Activated naive CD4-positive, alpha-beta T cell treated with anti-CD3 and anti-CD28 coated beads, Interleukin-2, amount 10 ng/mL, durations not matched to agents 7 days and 5 days (primary cell): ENCODE measurements around the gene AKAP17A.

Experiments used
- CTCF ChIA-PET: fragments of 350-600 bp; sonication (Branson Sonifier 250); formaldehyde crosslinking; loops from one replicate; lab custom pipeline; 2021; ENCODE audit warnings: antibody characterized with exemption; lab: Charles Lee
- DNase-seq: peaks from one replicate; pipeline ENCODE4 v3.0.0-alpha.2; 2020
- H3K27ac Mint-ChIP-seq: one replicate; pipeline ENCODE4 v1.8.0; 2021; ENCODE audit warnings: mild to moderate bottlenecking, moderate library complexity, mixed read lengths
- H3K27me3 Mint-ChIP-seq: one replicate; pipeline ENCODE4 v1.8.0; 2021; ENCODE audit warnings: mild to moderate bottlenecking, mixed read lengths
- H3K36me3 Mint-ChIP-seq: one replicate; pipeline ENCODE4 v1.8.0; 2021; ENCODE audit warnings: mixed read lengths
- H3K4me1 Mint-ChIP-seq: one replicate; pipeline ENCODE4 v1.8.0; 2021; ENCODE audit warnings: mixed read lengths
- H3K4me3 Mint-ChIP-seq: one replicate; pipeline ENCODE4 v1.8.0; 2021; ENCODE audit warnings: mild to moderate bottlenecking, moderate library complexity, mixed read lengths
- H3K9me3 Mint-ChIP-seq: one replicate; pipeline ENCODE4 v1.8.0; 2021; ENCODE audit warnings: mixed read lengths

AKAP17A gene

DNA sequence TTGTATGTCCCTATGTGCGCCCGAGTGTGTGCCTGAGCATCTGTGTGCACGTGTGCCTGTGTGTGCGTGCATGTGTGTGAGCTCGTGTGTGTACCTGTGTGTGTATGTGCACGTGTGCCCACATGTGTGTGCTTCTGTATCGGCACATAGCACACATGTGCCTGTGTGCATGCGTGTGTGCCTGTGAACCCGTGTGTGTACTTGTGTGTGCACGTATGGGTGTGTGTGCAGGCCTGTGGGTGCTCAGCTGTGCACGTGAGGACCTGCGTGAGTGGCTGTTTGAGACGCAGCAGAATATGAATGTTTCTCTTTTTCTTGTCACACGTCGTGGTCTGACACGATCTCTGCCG is 4.3 kb downstream of the AKAP17A start:
- Mint-ChIP-seq H3K27ac (peak overlapping the region; percentile 28), H3K4me3 (no peak overlapping the region), H3K9me3 (no peaks in the 10 kb centered on the region), H3K27me3 (no peaks in the 10 kb centered on the region), H3K36me3 (peaks cover 63% of the 10 kb centered on the region), H3K4me1 (peaks cover 30% of the 10 kb centered on the region)
- DNase-seq: no peak
- CTCF ChIA-PET: no interaction called here

DNA sequence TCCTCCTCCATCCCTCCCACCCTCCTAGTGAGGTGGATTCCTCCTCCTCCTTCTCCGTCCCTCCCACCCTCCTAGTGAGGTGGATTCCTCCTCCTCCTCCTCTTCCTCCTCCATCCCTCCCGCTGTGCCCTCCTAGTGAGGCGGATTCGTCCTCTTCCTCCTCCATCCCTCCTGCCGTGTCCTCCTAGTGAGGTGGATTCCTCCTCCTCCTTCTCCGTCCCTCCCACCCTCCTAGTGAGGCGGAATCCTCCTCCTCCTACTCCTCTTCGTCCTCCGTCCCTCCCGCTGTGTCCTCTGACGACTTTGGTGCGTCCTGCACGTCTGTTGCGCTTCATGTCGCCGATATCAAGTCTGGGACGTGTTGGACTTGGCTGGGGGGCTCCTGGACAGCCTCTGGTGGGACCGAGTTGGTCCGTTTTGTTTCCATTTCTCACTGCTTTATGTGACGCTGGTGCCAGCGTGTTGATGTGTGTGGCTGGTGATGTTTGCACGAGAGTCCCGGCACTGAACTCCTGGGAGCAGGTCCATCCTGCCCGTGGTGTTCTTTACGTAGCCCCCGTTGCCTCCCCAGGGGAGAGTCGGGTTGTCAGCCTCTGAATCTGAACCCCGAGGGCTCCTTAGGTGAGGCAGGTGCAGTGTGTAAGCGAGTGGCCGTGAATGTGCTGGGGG is 5.4 kb downstream of the AKAP17A start:
- Mint-ChIP-seq H3K4me1 (peaks cover 28% of the 10 kb centered on the region), H3K27me3 (no peaks in the 10 kb centered on the region), H3K27ac (peak overlapping the region; percentile 55), H3K4me3 (no peak overlapping the region), H3K36me3 (peaks cover 66% of the 10 kb centered on the region), H3K9me3 (no peaks in the 10 kb centered on the region)
- DNase-seq: no peak
- CTCF ChIA-PET: no interaction called here

DNA sequence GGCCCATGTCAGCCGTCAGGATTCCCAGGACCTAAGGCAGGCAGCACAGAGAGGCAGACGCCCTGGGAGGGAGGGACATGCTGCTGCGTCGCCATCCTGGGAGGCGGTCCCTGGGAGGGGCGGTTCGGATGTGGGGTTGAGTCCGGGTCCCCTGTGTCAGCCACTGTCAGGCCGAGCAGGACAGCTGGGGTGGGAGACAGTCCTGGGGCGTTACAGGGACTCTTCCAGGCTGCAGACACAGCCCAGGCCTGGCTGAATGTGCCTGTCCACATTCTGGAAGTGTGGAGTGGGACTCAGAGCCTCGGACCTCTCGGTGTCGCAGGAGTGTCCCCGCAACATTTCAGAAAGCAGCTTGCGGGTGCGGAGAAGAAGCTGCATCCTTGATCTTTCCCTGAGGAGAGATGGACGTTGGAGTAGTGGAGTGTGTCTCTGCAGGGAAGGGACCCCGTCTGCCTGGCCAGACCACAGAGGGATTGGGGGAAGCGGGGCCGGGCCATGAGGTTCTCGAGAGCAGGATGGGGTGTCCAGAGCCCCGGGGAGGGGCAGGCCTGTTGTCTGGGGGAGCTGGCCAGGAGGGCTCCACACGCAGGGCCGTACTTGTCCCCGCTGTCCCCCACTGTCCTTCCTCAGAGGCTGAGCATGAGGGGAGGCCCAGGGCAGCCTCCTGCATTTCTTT is 6.1 kb downstream of the AKAP17A start:
- H3K4me3 Mint-ChIP-seq: no peak overlapping the region
- peaks cover 73% of the 10 kb centered on the region for H3K36me3 Mint-ChIP-seq
- DNase-seq: no peak
- no peak overlapping the region for H3K27ac Mint-ChIP-seq
- CTCF ChIA-PET: no interaction called here
- no peaks in the 10 kb centered on the region for H3K27me3 Mint-ChIP-seq
- peaks cover 27% of the 10 kb centered on the region for H3K4me1 Mint-ChIP-seq
- H3K9me3 Mint-ChIP-seq: no peaks in the 10 kb centered on the region

DNA sequence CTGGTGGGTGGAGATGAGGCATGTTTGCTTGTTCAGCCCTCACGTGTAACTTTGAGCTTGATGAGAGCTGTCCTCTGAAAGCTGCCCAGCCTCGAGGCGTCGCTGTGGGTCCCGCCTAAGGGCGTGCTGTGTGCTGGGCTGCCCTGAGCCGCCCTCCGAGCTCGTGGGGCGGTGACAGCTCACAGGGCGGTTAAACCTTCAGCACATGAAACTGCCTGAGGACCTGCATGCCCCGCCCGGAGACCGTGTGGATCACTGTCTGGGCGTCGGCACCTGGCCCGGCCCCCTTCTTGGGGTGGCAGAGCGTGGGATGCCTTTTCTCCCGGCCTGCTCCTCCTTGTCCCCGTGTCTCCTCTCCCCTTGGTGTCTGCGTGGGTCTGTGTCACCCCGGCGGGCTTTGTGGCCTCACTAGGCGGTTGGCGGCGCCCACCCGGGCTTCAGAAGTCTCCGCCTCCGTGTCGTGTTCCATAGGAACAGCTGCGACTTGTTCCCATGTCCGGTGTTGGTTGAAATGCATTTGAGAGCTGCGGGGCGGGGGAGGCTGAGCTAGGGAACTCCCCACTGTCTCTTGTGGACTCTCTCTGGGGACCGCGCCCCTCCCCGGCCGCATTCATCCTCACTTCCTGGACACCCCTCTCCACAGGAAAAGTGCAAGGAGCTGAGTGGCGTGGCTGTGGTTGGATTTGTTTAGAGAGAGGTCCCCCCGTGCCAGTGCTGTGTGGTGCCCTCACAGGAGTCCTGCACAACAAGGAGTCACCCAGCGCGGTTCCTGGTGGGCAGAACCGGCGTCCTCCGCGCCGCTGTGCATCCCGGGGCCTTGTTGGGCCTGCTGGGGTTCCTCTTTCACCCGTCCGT is 6.8 kb downstream of the AKAP17A start:
- Mint-ChIP-seq H3K4me3 (no peak overlapping the region), H3K9me3 (no peaks in the 10 kb centered on the region), H3K4me1 (peaks cover 20% of the 10 kb centered on the region), H3K27ac (no peak overlapping the region), H3K27me3 (no peaks in the 10 kb centered on the region), H3K36me3 (peaks cover 66% of the 10 kb centered on the region)
- CTCF ChIA-PET: no interaction called here
- DNase-seq: no peak

DNA sequence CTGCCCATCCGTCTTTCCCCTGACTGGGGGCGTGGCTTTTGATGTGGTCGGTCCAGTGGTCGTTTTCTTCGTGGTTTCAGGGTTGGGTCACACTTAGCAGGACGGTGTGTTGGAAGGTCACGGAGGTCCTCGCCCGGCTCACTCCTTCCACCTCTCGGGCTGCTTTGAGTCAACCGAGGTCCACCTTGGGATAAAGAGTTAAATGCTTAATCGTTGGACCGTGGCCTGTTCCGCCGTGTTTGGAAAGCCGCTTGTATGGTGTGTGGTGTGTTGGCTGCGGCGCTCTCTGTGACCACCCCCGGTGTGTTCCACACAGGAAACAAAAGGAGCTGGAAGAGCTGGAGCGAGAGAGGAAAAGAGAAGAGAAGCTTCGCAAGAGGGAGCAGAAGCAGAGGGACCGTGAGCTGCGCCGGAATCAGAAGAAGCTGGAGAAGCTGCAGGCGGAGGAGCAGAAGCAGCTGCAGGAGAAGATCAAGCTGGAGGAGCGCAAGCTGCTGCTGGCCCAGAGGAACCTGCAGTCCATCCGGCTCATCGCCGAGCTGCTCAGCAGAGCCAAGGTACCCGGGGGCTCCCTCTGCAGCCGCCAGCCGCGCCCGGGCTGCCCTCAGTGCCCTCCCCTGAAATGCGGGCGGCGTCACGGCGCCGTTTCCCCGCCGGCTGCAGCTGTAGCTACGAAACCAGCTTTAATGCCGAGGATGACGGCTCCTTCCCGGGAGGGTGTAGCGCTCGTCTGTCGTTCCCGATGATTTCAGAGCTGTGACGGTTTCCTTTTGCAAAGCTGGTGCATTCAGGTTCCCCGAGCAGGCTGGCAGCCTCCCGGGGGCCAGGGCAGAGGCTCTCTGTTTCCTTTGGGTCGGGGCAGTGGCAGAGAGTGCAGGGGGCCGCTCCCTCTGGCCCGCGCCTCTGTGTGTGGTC is 7.7 kb downstream of the AKAP17A start:
- H3K4me3 Mint-ChIP-seq: no peak overlapping the region
- peaks cover 13% of the 10 kb centered on the region for H3K4me1 Mint-ChIP-seq
- no peaks in the 10 kb centered on the region for H3K27me3 Mint-ChIP-seq
- H3K27ac Mint-ChIP-seq: no peak overlapping the region
- H3K36me3 Mint-ChIP-seq: peaks cover 61% of the 10 kb centered on the region
- CTCF ChIA-PET: no interaction called here
- no peak for DNase-seq
- no peaks in the 10 kb centered on the region for H3K9me3 Mint-ChIP-seq

DNA sequence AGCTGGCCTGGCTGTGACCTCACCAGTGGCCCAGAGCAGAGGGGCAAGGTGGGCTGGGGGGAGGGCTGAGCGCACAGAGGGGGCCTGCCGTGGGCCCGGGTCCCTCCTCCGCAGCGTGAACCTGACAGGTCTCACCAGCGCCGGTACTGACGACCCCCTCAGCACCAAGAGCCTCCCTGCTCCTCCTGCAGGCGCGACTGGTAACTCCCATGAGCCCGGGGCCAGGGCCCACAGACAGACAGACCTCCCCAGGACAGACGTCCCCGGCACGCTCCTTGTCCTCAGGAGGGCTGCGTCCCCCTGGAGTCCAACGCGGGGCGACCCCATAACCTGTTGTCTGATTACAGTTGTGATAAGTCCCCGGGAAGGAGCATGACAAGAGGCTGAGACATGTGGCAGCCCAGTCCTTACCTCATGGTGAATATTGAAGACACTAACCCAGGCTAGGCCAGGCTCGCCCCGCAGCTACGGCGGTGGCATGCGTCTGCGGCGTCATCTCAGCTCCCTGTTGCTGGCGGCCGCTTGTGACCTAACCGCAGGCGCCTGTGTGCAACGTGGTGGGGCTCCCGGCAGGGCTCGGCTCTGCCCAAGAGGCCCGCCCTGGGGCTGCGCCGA is 8.5 kb downstream of the AKAP17A start:
- Mint-ChIP-seq H3K27me3 (no peaks in the 10 kb centered on the region), H3K36me3 (peaks cover 59% of the 10 kb centered on the region), H3K4me3 (no peak overlapping the region), H3K27ac (no peak overlapping the region), H3K4me1 (peaks cover 8% of the 10 kb centered on the region), H3K9me3 (no peaks in the 10 kb centered on the region)
- CTCF ChIA-PET: no interaction called here
- no peak for DNase-seq

DNA sequence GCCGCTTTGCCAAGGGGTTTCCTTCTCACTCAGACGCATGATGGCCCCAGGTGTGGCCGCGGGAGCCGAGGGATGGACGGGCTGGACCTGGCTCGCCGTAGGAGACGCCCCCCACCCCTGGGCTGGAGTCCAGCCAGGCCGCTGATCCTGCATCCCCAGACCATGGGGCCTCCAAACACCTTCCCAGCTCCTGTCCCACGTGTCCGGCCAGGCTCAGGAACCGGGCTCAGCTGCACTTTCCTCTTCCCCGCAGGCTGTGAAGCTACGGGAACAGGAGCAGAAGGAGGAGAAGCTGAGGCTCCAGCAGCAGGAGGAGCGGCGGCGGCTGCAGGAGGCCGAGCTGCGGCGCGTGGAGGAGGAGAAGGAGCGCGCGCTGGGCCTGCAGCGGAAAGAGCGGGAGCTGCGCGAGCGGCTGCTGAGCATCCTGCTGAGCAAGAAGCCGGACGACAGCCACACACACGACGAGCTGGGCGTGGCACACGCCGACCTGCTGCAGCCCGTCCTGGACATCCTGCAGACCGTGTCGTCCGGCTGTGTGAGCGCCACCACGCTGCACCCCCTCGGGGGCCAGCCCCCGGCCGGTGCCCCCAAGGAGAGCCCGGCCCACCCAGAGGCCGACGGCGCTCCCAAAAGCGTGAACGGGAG is 9.1 kb downstream of the AKAP17A start:
- Mint-ChIP-seq H3K36me3 (peaks cover 54% of the 10 kb centered on the region), H3K27ac (no peak overlapping the region), H3K4me1 (peaks cover 5% of the 10 kb centered on the region), H3K4me3 (no peak overlapping the region), H3K27me3 (no peaks in the 10 kb centered on the region), H3K9me3 (no peaks in the 10 kb centered on the region)
- CTCF ChIA-PET: no interaction called here
- DNase-seq: no peak

DNA sequence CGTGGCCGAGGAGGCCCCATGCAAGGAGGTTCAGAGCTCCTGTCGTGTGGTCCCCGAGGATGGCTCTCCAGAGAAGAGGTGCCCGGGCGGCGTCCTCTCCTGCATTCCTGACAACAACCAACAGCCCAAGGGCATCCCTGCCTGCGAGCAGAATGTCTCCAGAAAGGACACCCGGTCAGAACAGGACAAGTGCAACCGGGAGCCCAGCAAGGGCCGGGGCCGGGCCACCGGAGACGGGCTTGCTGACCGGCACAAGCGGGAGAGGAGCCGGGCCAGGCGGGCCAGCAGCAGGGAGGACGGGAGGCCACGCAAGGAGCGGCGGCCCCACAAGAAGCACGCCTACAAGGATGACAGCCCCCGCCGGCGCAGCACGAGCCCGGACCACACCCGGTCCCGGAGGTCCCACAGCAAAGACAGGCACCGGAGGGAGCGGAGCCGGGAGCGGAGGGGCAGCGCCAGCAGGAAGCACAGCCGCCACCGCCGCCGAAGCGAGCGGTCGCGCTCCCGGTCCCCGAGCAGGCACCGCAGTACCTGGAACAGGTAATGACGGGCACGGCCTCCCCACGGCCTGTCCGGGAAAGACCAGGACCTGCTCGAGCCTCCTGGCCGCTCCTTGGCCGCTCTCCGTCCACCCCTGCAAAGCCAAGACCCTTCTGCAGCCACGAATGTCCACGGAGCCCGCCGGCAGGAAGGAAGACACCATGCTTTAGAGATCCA is 9.8 kb downstream of the AKAP17A start:
- Mint-ChIP-seq H3K27me3 (no peaks in the 10 kb centered on the region), H3K36me3 (peaks cover 47% of the 10 kb centered on the region), H3K4me3 (no peak overlapping the region), H3K4me1 (peaks cover 5% of the 10 kb centered on the region), H3K9me3 (no peaks in the 10 kb centered on the region), H3K27ac (no peak overlapping the region)
- DNase-seq: no peak
- CTCF ChIA-PET: no interaction called here

DNA sequence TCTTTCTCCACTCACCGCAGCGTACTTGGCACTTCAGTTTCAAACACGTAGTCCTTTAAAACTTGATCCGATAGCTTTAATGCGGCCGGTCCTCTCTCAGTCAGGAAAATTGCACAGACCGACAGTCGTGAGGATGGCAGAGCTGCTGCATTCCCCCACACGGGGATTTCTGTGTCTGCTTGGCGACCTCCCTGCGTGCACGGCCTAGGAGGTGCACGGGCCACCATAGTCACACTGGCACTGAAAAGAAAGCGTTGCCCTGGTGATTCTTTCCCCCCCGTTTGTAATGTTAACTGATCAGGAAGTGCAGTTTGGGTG is 10.3 kb downstream of the AKAP17A start:
- no peaks in the 10 kb centered on the region for H3K9me3 Mint-ChIP-seq
- CTCF ChIA-PET: no interaction called here
- H3K4me3 Mint-ChIP-seq: no peak overlapping the region
- H3K27ac Mint-ChIP-seq: no peak overlapping the region
- peaks cover 5% of the 10 kb centered on the region for H3K4me1 Mint-ChIP-seq
- H3K36me3 Mint-ChIP-seq: peaks cover 46% of the 10 kb centered on the region
- DNase-seq: no peak
- no peaks in the 10 kb centered on the region for H3K27me3 Mint-ChIP-seq

DNA sequence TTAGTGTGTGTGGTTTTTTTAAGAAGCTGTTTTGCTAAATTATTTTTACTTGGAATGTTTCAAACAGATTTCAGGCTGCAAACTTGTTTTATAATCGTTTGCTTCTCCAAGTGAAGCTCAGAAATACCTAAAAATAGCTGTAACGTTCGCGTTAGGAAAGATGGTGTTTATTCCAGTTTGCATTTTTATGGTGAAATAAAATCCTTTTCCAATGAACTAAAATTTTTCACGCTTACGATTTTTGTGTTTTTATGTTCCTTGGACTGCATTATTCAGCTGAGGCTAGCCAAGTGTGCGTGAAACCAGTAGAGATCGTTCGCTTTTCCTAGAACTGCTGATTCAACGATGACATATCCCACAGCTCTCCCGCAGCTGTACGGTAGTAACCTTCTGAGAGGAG is 10.9 kb downstream of the AKAP17A start:
- no peak for DNase-seq
- H3K4me1 Mint-ChIP-seq: peaks cover 2% of the 10 kb centered on the region
- H3K4me3 Mint-ChIP-seq: no peak overlapping the region
- no peak overlapping the region for H3K27ac Mint-ChIP-seq
- H3K9me3 Mint-ChIP-seq: no peaks in the 10 kb centered on the region
- CTCF ChIA-PET: no interaction called here
- peaks cover 41% of the 10 kb centered on the region for H3K36me3 Mint-ChIP-seq
- no peaks in the 10 kb centered on the region for H3K27me3 Mint-ChIP-seq

DNA sequence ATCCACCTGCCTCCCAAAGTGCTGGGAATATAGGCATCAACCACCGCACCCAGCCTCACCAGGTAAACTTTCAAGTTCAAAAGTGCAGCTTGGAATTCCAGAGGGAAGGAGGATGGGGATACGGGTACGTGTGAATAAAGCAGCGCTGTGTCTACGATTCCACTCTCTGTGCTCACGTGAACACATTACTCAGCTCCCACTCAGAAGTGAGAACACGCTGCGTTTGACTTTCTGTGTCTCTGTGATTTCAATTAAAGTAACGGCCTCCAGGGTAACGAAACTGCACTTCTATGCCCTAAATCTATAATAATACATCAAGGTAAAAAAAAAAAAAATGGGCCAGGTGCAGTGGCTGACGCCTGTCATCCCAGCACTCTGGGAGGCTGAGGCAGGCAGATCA is 15.1 kb downstream of the AKAP17A start:
- no peak for DNase-seq
- H3K9me3 Mint-ChIP-seq: no peaks in the 10 kb centered on the region
- H3K36me3 Mint-ChIP-seq: peaks cover 18% of the 10 kb centered on the region
- no peaks in the 10 kb centered on the region for H3K27me3 Mint-ChIP-seq
- H3K4me1 Mint-ChIP-seq: no peaks in the 10 kb centered on the region
- H3K4me3 Mint-ChIP-seq: no peak overlapping the region
- no peak overlapping the region for H3K27ac Mint-ChIP-seq
- CTCF ChIA-PET: no interaction called here

DNA sequence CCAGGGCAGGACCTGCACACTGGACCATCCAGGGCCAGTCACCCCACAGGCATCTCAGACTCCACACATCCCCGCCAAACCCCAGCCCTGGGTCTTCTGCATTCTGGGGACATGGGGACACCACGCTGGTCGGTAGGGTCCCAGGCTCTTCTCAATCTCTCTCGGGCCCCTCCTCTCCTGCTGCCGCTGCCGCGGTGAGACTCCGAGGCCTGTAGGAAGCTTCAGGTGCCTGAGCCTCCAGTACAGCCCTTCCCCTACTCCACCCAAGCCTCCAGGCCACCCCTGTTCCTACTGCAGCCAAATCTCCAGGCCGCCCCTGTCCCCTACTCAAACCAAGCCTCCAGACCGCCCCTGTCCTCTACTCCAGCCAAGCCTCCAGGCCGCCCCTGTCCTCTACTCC is 17.9 kb downstream of the AKAP17A start:
- H3K4me3 Mint-ChIP-seq: no peak overlapping the region
- peaks cover 10% of the 10 kb centered on the region for H3K27me3 Mint-ChIP-seq
- DNase-seq: no peak
- H3K27ac Mint-ChIP-seq: no peak overlapping the region
- CTCF ChIA-PET: no interaction called here
- H3K9me3 Mint-ChIP-seq: no peaks in the 10 kb centered on the region
- peaks cover 3% of the 10 kb centered on the region for H3K36me3 Mint-ChIP-seq
- H3K4me1 Mint-ChIP-seq: no peaks in the 10 kb centered on the region

DNA sequence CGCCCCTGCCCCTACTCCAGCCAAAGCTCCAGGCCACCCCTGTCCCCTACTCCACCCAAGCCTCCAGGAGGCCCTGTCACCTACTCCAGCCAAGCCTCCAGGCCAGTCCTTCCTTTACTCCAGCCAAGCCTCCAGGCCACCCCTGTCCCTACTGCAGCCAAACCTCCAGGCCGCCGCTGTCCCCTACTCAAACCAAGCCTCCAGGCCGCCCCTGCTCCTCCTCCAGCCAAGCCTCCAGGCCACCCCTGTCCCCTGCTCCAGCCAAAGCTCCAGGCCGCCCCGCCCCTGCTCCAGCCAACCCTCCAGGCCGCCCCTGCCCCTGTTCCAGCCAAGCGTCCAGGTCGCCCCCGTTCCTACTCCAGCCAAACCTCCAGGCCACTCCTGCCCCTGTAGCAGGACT is 18.4 kb downstream of the AKAP17A start:
- Mint-ChIP-seq H3K27ac (no peak overlapping the region), H3K4me3 (no peak overlapping the region)
- CTCF ChIA-PET: no interaction called here

More for the DNA sequence above, 18.4 kb downstream of the AKAP17A start:
- peaks cover 10% of the 10 kb centered on the region for H3K27me3 Mint-ChIP-seq
- no peak for DNase-seq
- no peaks in the 10 kb centered on the region for H3K4me1 Mint-ChIP-seq
- H3K36me3 Mint-ChIP-seq: peaks cover 2% of the 10 kb centered on the region
- H3K9me3 Mint-ChIP-seq: no peaks in the 10 kb centered on the region
